DMS 273 treated with DMSO at 0.1 percent for 48 hours (cell line): ENCODE results near the gene RNASET2.
"Not testable (repeated sequence)": the region's sequence is repeated elsewhere in the genome, so short reads cannot be mapped to it uniquely, and the experiment has no call there.

ENCODE experiments used
- DNase-seq: peaks from one replicate; lab custom pipeline; 2025; lab: John Stamatoyannopoulos, UW

The RNASET2 gene

DNA sequence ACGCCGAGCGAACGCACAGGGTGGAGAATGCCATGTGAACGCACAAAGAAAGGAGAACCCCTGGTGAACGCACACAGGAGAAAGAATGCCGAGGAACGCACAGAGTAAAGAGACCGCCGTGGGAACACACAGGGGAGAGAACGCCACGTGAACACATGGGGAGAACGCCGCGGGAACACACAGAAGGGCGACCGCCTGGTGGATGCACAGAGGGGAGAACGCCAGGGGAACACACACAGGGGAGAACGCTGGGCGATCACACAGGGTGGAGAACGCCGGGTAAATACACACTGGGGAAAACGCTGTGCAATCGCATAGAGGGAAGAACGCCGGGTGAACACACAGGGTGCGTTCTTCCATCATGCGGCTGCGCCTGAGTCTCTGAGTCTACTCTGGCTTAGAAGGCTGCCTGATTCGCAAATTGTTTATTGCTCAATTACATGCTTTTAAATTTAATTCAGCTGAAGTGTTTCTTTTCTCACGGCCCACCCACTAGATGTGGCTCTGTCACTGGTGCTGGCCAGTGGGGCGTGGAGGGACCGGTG, 54.1 kb downstream of the RNASET2 start:
- no peak for DNase-seq

DNA sequence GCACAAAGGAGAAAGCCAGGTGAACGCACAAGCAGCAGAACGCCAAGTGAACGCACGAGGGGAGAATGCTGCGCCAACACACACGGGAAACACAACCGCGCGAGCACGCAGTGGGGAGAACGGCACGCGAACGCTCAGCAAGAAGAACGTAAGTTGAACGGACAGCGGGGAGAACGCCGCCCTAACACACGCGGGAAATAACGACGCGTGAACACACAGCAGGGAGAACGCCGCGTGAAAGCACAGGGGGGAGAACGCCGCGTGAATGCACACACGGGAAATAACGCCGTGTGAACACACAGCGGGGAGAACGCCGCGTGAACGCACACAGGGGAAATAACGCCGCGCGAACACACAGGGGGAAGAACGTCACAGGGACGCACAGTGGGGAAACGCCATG, 54.7 kb downstream of the RNASET2 start:
- DNase-seq = no peak

DNA sequence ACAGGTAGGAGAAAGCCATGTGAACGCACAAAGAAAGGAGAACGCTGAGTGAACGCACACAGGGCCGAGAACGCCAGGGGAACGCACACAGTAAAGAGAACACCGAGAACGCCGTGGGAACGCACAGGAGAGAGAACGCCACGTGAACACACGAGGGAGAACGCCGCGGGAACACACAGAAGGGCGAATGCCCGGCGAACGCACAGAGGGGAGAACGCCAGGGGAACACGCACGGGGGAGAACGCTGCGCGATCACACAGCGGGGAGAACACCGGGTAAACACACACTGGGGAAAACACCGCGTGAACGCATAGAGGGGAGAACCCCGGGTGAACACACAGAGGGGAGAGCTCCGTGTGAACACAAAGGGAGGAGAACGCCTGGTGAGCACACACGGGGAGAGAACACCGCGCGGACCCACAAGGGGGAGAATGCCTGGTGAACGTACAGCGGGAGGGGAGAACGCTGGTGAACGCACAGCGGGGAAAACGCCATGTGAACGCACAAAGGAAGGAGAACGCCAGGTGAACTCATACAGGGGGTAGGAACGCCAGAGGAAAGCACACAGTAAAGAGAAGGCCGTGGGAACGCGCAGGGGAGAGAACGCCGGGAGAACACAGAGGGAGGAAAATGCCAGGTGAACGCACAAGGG, 55.3 kb downstream of the RNASET2 start:
- no peak for DNase-seq

DNA sequence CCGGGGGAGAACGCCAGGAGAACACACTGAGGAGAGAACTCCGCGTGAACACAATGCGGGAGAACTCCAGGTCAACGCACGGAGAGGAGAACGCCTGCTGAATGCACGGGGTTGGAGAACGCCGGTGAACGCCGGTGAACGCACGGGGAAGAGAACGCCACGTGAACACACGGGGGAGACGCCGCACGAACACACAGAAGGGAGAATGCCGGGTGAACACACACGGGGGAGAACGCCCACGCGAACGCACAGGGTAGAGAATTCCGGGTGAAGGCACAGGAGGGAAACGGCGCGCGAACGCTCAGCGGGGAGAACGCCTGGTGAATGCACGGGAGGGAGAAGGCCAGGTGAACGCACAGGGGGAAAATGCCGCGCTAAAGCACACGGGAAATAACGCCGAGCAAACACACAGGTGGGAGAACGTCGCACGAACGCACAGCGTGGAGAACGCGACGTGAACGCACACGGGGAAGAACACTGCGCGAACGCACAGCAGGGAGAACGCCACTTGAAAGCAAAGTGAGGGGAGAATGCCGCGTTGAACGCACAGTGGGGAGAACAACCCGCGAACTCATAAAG, 56.1 kb downstream of the RNASET2 start:
- no peak for DNase-seq

DNA sequence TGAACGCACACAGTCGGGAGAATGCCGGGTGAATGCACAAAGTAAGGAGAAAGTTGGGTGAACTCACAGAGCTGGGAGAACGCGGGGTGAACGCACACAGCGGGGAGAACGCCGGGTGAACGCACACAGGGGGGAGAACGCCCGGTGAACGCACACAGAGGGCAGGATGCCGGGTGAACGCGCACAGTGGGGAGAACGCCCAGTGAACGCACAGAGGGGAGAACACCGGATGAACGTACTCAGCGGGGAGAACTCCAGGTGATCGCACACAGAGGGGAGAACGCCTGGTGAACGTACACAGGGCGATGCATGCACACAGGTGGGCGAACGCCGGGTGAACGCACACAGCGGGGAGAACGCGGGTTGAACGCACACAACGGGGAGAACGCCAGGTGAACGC, 57.4 kb downstream of the RNASET2 start:
- DNase-seq = no peak

DNA sequence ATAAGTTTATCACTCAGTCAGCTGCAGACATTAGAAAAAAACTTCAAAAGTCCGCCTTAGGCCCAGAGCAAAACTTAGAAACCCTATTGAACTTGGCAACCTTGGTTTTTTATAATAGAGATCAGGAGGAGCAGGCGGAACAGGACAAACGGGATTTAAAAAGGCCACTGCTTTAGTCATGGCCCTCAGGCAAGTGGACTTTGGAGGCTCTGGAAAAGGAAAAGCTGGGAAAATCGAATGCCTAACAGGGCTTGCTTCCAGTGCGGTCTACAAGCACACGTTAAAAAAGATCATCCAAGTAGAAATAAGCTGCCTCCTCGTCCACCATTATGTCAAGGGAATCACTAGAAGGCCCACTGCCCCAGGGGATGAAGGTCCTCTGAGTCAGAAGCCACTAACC, 61.7 kb downstream of the RNASET2 start:
- not testable (repeated sequence) for DNase-seq

DNA sequence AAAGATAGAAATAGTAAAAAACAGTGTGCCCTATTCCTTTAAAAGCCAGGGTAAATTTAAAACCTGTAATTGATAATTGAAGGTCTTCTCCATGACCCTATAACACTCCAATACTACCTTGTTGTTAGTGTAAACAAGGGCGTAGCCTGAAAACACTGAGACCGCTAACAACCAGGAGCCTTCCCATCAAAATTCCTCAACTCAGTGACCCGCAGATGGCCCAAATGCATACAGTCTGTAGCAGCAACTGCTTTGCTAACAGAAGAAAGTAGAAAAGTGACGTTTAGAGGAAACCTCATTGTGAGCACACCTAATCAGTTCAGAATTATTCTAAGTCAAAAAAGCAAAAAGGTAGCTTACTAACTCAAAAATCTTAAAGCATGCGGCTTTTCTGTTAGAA, 63.9 kb downstream of the RNASET2 start:
- DNase-seq = not testable (repeated sequence)

DNA sequence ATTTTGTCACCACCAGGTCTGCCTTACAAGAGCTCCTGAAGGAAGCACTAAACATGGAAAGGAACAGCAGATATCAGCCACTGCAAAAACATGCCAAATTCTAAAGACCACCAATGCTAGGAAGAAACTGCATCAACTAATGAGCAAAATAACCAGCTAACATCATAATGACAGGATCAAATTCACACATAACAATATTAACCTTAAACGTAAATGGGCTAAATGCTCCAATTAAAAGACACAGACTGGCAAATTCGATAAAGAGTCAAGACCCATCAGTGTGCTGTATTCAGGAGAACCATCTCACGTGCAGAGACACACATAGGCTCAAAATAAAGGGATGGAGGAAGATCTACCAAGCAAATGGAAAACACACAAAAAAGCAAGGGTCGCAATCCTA, 69.6 kb downstream of the RNASET2 start:
- DNase-seq = not testable (repeated sequence)

DNA sequence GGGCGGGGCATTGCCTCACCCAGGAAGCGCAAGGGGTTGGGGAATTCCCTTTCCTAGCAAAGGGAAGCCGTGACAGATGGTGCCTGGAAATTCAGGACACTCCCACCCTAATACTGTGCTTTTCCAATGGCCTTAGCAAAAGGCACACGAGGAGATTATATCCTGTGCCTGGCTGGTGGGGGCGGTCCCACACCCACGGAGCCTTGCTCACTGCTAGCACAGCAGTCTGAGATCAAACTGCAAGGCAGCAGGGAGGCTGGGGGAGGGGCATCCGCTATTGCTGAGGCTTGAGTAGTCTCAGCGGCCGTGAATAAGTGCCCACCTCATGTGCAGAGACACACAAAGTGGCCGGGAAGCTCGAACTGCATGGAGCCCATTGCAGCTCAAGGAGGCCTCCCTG, 71.4 kb downstream of the RNASET2 start:
- DNase-seq = not testable (repeated sequence)

DNA sequence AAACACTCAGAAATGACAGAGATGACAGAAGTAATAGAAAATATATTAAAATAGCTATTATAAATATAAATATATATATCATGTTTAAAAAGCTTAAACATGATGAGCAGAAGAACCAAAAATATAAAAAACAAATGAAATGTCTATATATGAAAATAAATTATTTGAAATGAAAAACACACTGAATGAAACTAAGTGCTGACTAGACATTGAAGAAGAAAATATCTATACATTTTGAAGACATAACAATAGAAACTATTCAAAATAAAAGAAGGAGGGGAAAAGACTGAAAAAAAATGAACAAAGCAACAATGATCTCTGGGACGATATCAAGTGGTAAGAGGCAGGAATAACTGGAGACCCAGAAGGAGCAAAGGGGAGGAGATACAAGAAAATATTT, 76.8 kb downstream of the RNASET2 start:
- DNase-seq = no peak
